CD4-positive, alpha-beta T cell treated with Interleukin-17A for 1 hour (primary cell): ENCODE data around the gene TMEM163.
"Not testable (repeated sequence)": the region's sequence is repeated elsewhere in the genome, so short reads cannot be mapped to it uniquely, and the experiment has no call there.

Experiments used
- DNase-seq: peaks from one replicate; pipeline ENCODE4 v3.0.0-alpha.2; 2020

Gene TMEM163

DNA sequence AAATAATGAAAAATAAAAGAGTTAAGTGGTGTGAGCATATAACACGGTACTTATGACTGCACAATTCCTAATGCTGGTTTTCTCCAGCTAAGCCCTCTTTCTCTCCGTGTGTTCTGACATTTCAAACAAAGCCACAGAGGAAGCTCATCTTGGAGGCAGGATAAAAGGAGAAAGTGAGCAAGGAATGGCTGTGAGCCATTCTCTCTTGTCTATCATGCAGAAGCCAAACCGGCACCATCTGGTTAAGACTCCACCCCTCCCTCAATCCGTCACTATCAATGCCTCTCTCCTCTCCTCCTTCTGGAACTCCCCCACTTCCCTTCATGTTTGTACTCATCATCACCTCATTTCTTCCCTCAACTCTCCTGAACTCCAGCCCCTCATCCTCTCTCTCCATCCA is 210.4 kb downstream of the TMEM163 start:
- no peak for DNase-seq

GRCh38 chr2:134507697-134508096 is 211.1 kb downstream of the TMEM163 start:
- no peak for DNase-seq

- DNase-seq, result not testable (repeated sequence)
Measured at GRCh38 chr2:134507159-134507558, 211.6 kb downstream of the TMEM163 start.

- no peak for DNase-seq
Measured at GRCh38 chr2:134505446-134505845, 213.4 kb downstream of the TMEM163 start.

DNA sequence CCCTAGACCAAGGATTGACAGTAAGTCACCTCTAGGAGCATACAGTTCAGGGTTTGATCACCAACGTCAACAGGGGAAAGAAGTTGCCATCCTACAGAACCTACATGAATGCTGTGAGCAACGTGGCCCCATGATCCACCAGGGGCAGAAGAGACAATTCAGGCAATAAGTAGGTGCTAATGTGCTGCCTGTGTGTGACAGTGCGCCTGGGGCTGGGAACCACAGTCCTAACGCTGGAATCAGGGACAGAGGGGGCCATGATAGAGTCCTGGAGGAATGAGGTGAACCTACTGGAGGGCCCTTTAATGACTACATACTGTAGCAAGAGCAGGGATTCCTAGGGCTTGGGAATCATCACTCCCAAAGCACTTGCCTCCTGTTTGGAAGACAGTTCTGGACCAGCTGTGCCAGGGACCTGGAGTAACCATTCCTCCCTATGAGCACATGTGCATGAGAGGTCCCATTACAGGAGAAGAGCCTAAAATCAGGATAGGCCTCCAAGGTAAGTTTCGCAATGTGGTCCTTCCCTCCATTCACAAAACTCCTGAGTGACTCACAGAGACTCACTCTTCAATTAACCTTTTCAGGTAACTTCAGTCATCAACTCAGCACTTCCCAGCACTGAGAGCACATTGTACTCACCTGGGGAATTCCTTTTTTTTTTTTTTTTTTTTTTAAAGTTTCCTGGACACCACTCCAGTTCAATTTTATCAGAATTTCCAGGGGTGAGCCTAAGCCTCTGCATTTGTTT is 214.0 kb downstream of the TMEM163 start:
- DNase-seq, result no peak

DNA sequence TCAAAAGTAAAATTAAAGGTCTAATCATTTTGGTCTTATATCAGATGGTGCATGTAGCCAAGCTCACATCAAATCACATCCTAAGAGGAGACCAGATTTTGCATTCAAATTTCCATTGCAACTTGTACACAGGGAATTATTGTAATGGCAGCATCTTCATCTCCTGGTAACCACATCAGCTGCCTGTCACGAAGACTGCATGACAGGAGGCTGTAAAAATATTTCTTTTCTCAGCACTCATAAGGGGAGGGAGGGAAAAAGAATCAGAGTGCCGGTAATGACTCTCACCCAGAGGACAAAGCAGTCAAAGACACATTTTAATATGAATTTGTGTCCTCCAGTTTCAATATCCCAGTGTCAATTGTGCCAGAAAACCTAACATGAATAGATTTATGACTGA is 216.7 kb downstream of the TMEM163 start:
- no peak for DNase-seq

DNA sequence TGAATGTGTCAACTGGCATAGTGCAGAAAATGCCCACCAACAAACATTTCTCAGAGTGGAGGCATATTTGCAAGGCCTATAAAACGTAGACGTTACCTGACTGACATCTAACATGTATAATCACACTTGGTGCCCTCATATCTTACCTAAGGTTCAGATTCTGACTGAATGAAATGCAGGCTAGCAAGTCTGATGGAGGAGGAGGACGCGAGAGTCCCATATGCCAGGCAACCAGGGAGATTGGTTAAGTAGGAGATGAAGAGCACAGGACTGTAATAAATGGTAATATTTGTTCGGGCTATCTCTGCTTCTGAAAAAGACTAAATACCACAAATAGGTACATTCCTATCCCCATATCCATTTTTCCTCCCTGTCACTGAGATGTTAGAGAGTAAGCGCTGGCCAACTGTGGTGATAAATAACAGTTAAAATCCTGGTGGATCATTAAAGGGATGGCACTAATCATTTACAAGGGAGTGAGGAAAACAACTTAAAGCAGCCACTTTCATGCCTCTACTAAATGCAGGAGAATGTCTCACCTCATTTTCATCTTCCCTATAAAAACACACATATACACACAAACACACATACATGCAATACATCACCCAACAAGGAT is 217.2 kb downstream of the TMEM163 start:
- DNase-seq, result no peak

DNA sequence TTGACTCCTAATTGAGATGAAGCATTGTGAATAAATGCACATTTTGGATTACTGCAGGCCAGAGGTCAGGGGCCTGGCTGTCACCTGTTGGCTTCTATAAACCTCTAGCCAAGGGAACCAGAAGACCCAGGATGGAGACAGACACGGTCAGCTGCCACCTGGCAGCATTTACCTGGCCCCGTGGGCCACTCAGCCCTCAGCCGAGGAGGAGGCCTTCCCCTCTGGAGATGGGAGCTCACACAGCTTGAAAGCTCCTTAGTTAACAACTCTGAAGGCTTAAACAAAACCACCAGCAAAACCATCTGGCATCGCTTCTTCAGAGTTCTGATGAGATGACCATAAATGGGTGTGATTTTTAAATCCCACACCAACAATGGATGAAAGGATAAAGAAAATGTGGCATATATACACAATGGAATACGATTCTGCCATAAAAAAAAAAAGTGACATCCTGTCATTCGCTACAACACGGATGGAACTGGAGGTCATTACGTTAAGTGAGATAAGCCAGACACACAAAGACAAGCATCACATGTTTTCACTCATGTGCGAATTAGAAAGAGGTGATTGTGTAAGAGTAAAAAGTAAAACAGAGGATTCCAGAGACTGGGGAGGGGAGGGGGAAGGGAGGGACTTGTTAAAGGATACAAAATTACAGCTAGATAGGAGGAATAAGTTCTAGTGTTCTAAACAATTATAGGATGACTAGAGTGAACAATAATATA is 218.4 kb downstream of the TMEM163 start:
- DNase-seq, result no peak

DNA sequence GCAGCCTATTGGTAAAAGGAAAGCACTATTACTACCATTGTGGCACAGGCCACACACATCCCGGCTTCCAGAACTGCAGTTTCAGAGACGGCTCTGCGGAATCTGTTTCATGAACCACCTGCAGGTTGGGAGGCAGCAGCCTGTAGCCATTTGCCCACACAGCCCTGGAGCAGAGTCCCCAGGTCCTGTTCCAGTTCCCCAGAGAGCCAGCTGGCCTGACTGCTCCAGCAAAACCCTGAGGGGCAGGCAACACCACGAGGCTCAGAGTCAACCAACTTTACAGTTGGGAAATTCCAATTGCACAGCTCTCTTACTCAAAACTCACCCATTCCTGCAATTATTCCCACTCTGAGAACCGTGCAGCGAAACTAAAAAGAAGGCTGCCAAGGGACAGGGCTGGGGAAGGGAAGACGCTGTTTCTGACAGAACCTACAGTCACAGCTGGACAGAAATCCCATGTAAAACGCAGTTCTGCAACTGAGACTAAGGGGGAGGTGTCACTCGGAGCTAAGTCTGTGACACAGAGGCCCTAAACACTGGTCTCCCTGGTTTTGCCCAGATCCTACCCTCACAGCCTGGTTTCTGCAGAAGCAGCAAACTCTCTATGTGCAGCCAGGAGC is 219.4 kb downstream of the TMEM163 start:
- DNase-seq, result no peak

DNA sequence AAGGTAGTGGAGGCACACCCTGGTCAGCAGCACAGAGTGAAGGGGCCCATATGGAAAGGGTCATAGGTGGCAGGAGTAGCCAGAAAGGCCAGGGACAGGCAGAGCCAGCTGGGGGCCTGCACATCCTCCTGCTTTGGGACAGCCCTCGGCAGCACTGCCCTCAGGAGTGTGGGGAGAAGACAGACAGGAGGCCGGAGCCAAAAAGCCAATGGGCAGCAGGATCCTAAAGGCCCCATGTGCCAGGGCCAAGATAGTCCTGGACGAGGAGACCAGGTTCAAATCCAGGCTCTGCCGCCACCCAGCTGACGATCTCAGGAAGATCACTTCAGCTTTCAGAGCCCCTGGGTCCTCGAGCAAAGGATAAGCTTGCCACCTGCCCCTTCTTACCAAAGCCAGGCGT is 220.1 kb downstream of the TMEM163 start:
- no peak for DNase-seq

DNA sequence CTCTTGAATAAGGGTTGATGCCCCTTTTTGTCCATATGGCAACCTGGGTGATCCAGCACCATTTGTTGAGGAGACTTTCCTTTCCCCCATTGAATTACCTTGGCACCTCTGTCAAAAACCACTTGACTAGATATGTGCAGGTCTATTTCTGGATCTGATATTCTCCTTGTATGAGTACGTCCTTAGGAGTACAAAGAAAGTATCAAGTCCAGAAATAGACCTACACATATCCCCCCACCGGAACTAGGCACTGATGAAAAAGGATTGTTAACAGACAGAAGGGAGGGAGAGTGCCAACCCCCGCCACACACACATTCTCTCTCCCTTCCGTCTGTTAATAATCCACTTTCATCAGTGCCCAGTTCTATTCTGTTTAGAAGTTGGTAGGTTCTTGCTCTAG is 225.0 kb downstream of the TMEM163 start:
- no peak for DNase-seq

- no peak for DNase-seq
Measured at GRCh38 chr2:134491771-134492441, 226.9 kb downstream of the TMEM163 start.

GRCh38 chr2:134491022-134491421 is 227.8 kb downstream of the TMEM163 start:
- DNase-seq, result no peak

DNA sequence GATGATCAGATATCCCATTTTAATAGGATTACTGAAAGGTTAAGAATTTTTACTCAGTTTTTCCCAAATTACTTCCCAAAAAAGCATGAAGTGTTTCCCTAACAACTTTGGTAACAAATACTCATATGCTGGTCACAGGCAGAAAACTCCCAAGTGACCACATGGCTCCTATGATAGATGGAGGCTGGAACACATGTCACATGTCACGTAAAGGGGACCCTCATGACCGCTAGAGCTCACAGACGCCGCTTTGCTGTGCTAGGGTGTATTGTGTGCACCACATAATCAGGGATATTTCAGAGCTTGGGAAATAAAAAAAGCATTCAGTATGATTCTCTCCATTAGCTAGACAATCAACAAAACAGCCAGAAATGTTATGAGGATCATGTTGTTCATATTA is 228.2 kb downstream of the TMEM163 start:
- no peak for DNase-seq

- no peak for DNase-seq
Measured at GRCh38 chr2:134489732-134490384, 228.9 kb downstream of the TMEM163 start.

GRCh38 chr2:134482766-134483340 is 235.9 kb downstream of the TMEM163 start:
- DNase-seq, result no peak

- DNase-seq, result no peak
Measured at GRCh38 chr2:134482131-134482723, 236.6 kb downstream of the TMEM163 start.

DNA sequence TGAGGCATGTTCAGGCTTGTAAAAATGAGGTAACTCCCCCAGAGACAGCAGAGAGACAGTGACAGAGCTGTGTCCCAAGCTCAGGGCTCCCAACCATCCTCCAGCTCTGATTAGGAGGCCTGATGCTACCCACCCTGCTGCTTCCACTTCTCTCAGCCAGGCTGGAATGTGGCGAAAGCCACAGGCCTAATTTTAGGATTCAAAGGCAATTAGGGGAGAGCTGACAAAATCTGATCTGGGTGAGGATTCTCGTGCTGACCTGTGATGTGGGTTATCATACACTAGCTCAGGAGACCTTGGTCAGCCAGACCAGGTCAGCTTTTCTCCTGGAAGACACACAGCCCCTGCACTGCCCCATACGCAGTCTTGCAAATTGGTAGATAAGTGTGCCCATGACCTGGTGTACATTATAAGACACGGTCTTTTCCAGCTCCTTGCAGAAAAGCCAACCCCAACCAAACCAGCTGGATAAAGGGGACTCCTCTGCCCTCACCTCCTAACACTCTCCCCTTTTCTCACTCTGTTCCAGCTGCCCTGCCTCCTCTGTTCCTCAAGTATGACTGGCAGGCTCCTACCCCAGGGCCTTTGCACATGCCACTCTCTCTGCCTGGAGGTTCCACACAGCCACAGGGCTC is 239.0 kb downstream of the TMEM163 start:
- DNase-seq, result no peak

DNA sequence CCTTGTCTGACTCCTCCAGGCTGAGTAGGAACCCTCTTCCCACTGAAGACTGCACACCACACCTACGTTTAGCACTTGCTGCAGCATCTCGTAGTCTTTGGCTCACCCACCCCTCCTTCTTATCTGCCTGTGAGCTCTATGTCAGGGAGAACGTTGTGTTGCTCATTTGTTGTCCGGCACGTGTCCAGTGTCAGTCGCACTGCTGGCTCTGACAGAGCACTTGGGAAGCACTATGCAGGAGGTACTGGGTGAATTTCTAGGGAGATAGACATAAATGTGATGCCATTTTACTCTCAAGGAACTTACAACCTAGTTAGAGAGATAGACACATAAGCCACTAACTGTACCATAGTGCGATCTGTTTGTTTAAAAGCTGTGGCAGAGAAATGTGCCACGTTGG is 241.8 kb downstream of the TMEM163 start:
- not testable (repeated sequence) for DNase-seq

DNA sequence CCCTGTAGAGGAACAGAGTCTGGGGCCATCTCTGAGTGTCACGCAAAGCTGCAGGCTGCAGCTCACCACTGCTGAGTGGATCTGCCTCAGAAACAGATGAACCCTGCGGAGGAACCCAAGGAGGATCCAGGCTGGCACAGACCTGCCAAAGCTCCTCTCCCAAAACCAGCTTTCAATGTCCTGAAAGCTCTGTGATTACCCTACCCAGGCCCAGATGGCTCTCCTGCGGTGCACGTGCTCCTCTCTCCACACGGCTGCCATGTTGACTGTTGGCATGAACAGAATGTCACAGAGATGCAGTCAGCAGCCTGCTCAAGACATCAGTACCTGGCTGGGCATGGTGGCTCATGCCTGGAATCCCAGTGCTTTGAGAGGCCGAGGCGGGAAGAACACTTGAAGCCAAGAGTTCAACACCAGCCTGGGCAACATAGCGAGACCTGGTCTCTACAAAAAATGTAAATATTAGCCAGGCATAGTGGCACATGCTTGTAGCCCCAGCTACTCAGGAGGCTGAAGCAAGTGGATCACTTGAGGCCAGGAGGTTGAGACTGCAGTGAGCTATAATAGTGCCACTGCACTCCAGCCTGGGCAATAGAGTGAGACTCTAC is 248.1 kb downstream of the TMEM163 start:
- DNase-seq, result no peak
